GM12872 (cell line): ENCODE data around the gene CDPF1.

ENCODE experiments used
- TF ChIP-seq, protein P1 (sequence below): IDR thresholded peaks from 3 replicates; pipeline ENCODE4 v1.5.1; 2011; ENCODE audit warnings: low read depth, mild to moderate bottlenecking, low read length, moderate library complexity; ENCODE audit not compliant: insufficient read depth

The CDPF1 gene

GRCh38 chr22:46272762-46273431 lies 22.8 kb upstream of the CDPF1 start:
- TF ChIP-seq, protein P1, sequence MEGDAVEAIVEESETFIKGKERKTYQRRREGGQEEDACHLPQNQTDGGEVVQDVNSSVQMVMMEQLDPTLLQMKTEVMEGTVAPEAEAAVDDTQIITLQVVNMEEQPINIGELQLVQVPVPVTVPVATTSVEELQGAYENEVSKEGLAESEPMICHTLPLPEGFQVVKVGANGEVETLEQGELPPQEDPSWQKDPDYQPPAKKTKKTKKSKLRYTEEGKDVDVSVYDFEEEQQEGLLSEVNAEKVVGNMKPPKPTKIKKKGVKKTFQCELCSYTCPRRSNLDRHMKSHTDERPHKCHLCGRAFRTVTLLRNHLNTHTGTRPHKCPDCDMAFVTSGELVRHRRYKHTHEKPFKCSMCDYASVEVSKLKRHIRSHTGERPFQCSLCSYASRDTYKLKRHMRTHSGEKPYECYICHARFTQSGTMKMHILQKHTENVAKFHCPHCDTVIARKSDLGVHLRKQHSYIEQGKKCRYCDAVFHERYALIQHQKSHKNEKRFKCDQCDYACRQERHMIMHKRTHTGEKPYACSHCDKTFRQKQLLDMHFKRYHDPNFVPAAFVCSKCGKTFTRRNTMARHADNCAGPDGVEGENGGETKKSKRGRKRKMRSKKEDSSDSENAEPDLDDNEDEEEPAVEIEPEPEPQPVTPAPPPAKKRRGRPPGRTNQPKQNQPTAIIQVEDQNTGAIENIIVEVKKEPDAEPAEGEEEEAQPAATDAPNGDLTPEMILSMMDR, result no peak

- TF ChIP-seq, protein P1, result no peak
These were observed 22.1 kb upstream of the CDPF1 start for GRCh38 chr22:46272196-46272595.

- TF ChIP-seq, protein P1, result no peak
These were observed 19.5 kb upstream of the CDPF1 start for GRCh38 chr22:46269564-46269963.

DNA sequence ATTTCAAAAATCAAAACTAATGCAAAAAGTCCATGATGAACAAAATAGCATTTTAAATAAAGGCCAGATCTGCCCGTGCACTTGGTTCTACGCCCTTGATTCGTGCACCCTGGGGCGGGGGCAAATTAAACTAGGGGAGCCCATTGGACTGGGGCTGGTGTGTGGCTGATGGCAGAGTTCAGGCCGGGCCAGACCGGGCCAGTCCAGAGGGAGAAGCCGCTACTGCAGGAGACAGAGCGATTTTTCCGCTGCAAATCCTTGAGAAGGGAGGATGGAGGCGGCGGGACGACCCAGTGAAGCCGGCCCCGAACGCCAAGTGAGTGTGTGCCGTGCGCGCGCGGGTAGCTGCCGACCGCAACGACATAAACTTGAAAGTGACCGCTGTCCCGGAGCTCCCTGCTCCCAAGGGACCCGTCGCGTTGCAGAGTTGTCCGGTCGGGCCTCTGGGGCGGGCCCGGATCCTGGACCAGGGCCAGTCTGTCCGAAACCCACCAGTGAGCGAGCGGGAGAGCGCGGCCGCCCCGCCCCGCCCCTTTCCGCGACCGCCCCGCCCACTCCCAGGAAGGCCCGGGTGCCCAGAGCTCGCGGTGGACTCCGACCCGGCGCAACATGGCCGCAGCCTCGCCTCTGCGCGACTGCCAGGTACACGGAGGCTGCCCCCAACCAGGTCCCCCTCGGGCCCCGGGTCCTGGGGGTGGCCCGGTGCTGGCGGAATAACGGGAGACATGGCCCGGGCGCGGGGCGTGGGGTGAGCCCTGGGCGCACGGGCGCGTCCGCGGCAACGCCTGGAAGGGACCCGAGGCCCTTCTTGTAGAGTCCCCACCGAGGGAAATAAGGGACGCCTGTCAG lies 17.6 kb upstream of the CDPF1 start, which contains the start of gene TTC38:
Gene TTC38 (plus strand): TSS at position 578 of the 849 bp plus-strand sequence. CDS start 32 bp downstream, at position 610.
- TF ChIP-seq, protein P1, result no peak

DNA sequence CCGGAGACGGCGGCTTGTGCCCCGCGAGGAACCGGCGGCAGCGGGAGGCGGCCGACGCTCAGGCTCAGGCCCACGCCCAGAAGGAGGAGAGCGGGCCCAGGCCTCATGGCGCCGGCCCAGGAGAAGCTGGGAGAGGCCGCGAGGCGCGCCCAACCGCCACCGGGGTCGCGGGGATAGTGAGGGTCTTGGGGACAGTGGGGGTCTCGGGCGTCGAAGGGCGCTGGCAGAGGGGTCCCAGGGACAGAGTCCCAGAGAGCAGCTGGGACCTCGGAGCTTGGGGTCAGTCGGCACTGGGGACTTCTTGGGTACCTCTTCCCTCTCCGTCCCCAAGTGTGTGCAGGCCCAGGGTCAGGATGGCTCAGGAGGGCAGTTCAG lies 13.1 kb upstream of the CDPF1 start, which contains the start of gene PKDREJ:
Gene PKDREJ (minus strand): TSS at position 128 of the 375 bp plus-strand sequence. CDS start 21 bp downstream, at position 107.
- TF ChIP-seq, protein P1, result no peak

- TF ChIP-seq, protein P1, result no peak
These were observed 12.5 kb upstream of the CDPF1 start for GRCh38 chr22:46262449-46263215.

- TF ChIP-seq, protein P1, result no peak
These were observed 9.9 kb upstream of the CDPF1 start for GRCh38 chr22:46260038-46260437.
